SK-N-MC (cell line): ENCODE data around the gene ENTR1.

Experiments used
- FOXP2 ChIP-seq: optimal IDR thresholded peaks from 2 replicates; pipeline ENCODE3; 2011; ENCODE audit warnings: mild to moderate bottlenecking, moderate library complexity; ENCODE audit not compliant: insufficient read depth; ENCODE audit errors: extremely low read length, control extremely low read depth
- POLR2AphosphoS5 ChIP-seq: IDR thresholded peaks from 2 replicates; pipeline ENCODE4 v1.6.1; 2012; ENCODE audit warnings: mild to moderate bottlenecking, low read depth, low read length, borderline replicate concordance

DNA sequence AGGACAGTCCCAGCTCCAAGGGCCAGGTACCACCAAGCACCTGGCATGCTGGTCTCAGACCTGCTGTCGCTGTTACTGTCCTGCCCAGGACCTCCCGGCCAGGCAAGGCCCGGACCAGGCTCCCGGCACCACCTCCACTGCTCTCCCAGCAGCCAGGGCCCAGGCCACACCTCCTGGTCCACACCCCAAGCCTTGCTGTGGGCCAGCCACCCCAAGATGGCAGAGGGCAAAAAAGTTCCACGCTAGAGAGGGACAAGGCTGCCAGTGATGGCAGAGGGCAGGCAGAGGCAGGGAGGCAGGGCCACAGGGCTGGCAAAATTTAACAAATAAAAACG, 48.0 kb downstream of the ENTR1 start:
- no peak for TF ChIP-seq FOXP2
- TF ChIP-seq POLR2AphosphoS5 = no peak
